ENCODE measurements around the gene CDH5. TPM values are rescaled to one million over a fixed set of nuclear protein-coding genes. Genes with fewer than 3 reads are reported as not detected.

The CDH5 gene
- total and polyA plus RNA-seq, 2 of the 8 experiments (the other 6 are each of a cell fraction or from before 2014, with no cell fraction given) = 0.32 TPM

- no peak overlapping the region for H3K27ac ChIP-seq (ENCODE audit: low read depth, low read length)
- H3K18ac ChIP-seq (ENCODE audit: extremely low read depth, low read length) = no peak overlapping the region
- H3K4me1 ChIP-seq (replicated peaks in 1 of 4; ENCODE audit: control insufficient read depth in 3 of 4, insufficient read depth in 4 of 4, low read length in 3 of 4) = peaks cover 0 to 4% (median 1%) of the 10 kb centered on the region in 4 experiments; a peak in 1 of 7 replicates
- no peak overlapping the region for H4K91ac ChIP-seq (replicated peaks; ENCODE audit: insufficient read length, low read length)
- no peak overlapping the region for H3K56ac ChIP-seq (replicated peaks; ENCODE audit: insufficient read length, low read depth, low read length)
- no peak overlapping the region for H4K5ac ChIP-seq (ENCODE audit: insufficient read length, low read depth, low read length)
- DNase-seq (ENCODE audit: low read depth in 1 of 2, low spot score in 2 of 2) = no peak
- no peaks in the 10 kb centered on the region for H3K23me2 ChIP-seq (ENCODE audit: low read depth, low read length)
- H2AK5ac ChIP-seq (ENCODE audit: low read depth, low read length) = no peak overlapping the region
- H3K79me2 ChIP-seq (ENCODE audit: control insufficient read depth in 1 of 2, insufficient read depth in 2 of 2, low read length in 2 of 2) = no peaks in the 10 kb centered on the region
- no peak overlapping the region for H3K4me2 ChIP-seq (ENCODE audit: insufficient read depth in 1 of 2, low read depth in 2 of 2, low read length in 2 of 2)
- no peak overlapping the region for H2BK12ac ChIP-seq (ENCODE audit: low read depth, low read length)
- H2BK20ac ChIP-seq (ENCODE audit: low read length) = no peak overlapping the region
- H3K4me3 ChIP-seq (ENCODE audit: extremely low read depth in 1 of 4, insufficient read depth in 2 of 4, low read depth in 3 of 4, low read length in 4 of 4) = no peak overlapping the region
- H3K79me1 ChIP-seq (ENCODE audit: low read depth, low read length) = no peaks in the 10 kb centered on the region
- H3K4ac ChIP-seq (replicated peaks; ENCODE audit: insufficient read length, low read depth, low read length) = no peak overlapping the region
- 91% methylated on average over 7 of the region's 7 CpGs; no CpG with 5 or more reads in 1 of the 2 experiments for WGBS, 2 experiments (ENCODE audit: extremely low coverage in 1 of 2, insufficient coverage in 1 of 2, insufficient read length in 1 of 2, insufficient replicate concordance in 2 of 2, low coverage in 1 of 2, low lambda C conversion rate in 2 of 2, missing lambda C conversion rate in 1 of 2)
- FAIRE-seq = no peak
- H4K8ac ChIP-seq (ENCODE audit: extremely low read depth, insufficient read depth, low read length) = peak overlapping the region; percentile 9; the same call in 1 of the 2 replicates
- H3K9me3 ChIP-seq (ENCODE audit: insufficient read depth in 2 of 2, low read depth in 1 of 2, low read length in 1 of 2) = no peaks in the 10 kb centered on the region
- no peak overlapping the region for H3K9ac ChIP-seq (replicated peaks in 1 of 4; ENCODE audit: extremely low read depth in 1 of 4, low read depth in 3 of 4, low read length in 3 of 4)
- no peak overlapping the region for H2BK15ac ChIP-seq (ENCODE audit: low read length)
- TF ChIP-seq SP1 (IDR thresholded peaks at IDR 0.05; ENCODE audit: low read depth, low read length) = no peak
- no peak for TF ChIP-seq KDM5A (IDR thresholded peaks at IDR 0.05; ENCODE audit: low read length)
- TF ChIP-seq SRF (IDR thresholded peaks at IDR 0.05; ENCODE audit: low read depth, low read length) = no peak
- TF ChIP-seq SIRT6 (IDR thresholded peaks at IDR 0.05; ENCODE audit: low read length) = no peak
- H4K20me1 ChIP-seq (replicated peaks in 1 of 2; ENCODE audit: control insufficient read depth in 1 of 2, insufficient read depth in 2 of 2, low read length in 2 of 2) = no peaks in the 10 kb centered on the region
- no peak overlapping the region for H2BK5ac ChIP-seq (ENCODE audit: low read depth, low read length)
- H2BK120ac ChIP-seq (replicated peaks; ENCODE audit: low read depth, low read length) = no peak overlapping the region
- H3K23ac ChIP-seq (ENCODE audit: insufficient read length) = no peak overlapping the region
- H3K36me3 ChIP-seq (ENCODE audit: control insufficient read depth in 2 of 4, insufficient read depth in 4 of 4, low read length in 3 of 4) = no peaks in the 10 kb centered on the region
- H3K27me3 ChIP-seq (replicated peaks in 1 of 4; ENCODE audit: control insufficient read depth in 3 of 4, extremely low read depth in 1 of 4, insufficient read depth in 3 of 4, low read length in 3 of 4) = no peaks in the 10 kb centered on the region
- no peak overlapping the region for H3K14ac ChIP-seq (ENCODE audit: insufficient read length)
- no peak overlapping the region; the same call in 1 of the 2 replicates for H2AFZ ChIP-seq (ENCODE audit: low read length)
- POLR2A ChIA-PET (ENCODE audit: partially characterized antibody) = no interaction called here
- CTCF ChIA-PET (ENCODE audit: partially characterized antibody) = interaction anchor here (0.6 to 1.1 kb wide), 6 partner anchors 13 to 98 kb away, joined by 3 to 4 read pairs (median 3); no protein-coding TSS in a partner anchor
Measured at GRCh38 chr16:66374176-66374575, 7.7 kb downstream of the CDH5 start.
